ENCODE data around the gene STRADB.
A peak's percentile ranks its signal among the peaks of the same experiment; 100 is the strongest.

The STRADB gene, protein sequence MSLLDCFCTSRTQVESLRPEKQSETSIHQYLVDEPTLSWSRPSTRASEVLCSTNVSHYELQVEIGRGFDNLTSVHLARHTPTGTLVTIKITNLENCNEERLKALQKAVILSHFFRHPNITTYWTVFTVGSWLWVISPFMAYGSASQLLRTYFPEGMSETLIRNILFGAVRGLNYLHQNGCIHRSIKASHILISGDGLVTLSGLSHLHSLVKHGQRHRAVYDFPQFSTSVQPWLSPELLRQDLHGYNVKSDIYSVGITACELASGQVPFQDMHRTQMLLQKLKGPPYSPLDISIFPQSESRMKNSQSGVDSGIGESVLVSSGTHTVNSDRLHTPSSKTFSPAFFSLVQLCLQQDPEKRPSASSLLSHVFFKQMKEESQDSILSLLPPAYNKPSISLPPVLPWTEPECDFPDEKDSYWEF

GRCh38 chr2:201451292-201452057 lies at the start of gene STRADB, which contains the start of gene TRAK2:
Gene STRADB, plus strand, starts transcription at chr2:201451740. Its CDS starts 3,101 bp downstream, at chr2:201454841.
Gene TRAK2, minus strand, starts transcription at chr2:201451458. Its CDS starts 30,951 bp downstream, at chr2:201420507.
- Histone ChIP-seq H3K4me1 (ENCODE audit: control insufficient read depth, insufficient read depth, low read length) (peaks cover 9% of the 10 kb centered on the region), H3K4me3 (ENCODE audit: low read depth, low read length) (peak within 1 kb of the TSS; percentile 100), H3K9me3 (ENCODE audit: control insufficient read depth, insufficient read depth, low read depth, low read length) (no peaks in the 10 kb centered on the region), H3K27ac (ENCODE audit: extremely low read depth, low read depth, low read length) (peak within 1 kb of the TSS; percentile 84), H3K36me3 (ENCODE audit: control insufficient read depth in 2 of 2, insufficient read depth in 1 of 2, low read length in 2 of 2) (peaks cover 6 to 9% of the 10 kb centered on the region in 2 experiments)
- ChIA-PET CTCF (interaction anchor here (0.5 to 1.0 kb wide), 5 partner anchors 12 to 274 kb away, joined by 3 to 4 read pairs (median 3); no protein-coding TSS in a partner anchor), POLR2A (interaction anchor here (0.6 to 2.0 kb wide), 19 partner anchors 11 to 329 kb away, joined by 3 to 12 read pairs (median 4); partner anchors contain the start of genes ALS2 and TMEM237)
- no peak for TF ChIP-seq ZNF133 (tag by site-specific recombination; IDR thresholded peaks at IDR 0.05)
- TF ChIP-seq GLI2 (tag by site-specific recombination; IDR thresholded peaks at IDR 0.05; ENCODE audit: borderline replicate concordance, low read depth) = no peak
- TF ChIP-seq, protein P1, sequence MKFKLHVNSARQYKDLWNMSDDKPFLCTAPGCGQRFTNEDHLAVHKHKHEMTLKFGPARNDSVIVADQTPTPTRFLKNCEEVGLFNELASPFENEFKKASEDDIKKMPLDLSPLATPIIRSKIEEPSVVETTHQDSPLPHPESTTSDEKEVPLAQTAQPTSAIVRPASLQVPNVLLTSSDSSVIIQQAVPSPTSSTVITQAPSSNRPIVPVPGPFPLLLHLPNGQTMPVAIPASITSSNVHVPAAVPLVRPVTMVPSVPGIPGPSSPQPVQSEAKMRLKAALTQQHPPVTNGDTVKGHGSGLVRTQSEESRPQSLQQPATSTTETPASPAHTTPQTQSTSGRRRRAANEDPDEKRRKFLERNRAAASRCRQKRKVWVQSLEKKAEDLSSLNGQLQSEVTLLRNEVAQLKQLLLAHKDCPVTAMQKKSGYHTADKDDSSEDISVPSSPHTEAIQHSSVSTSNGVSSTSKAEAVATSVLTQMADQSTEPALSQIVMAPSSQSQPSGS (tag by site-specific recombination; IDR thresholded peaks at IDR 0.05; ENCODE audit: low read depth) = no peak
- peak; percentile 92 for TF ChIP-seq YY2 (tag by site-specific recombination; IDR thresholded peaks at IDR 0.05)
- TF ChIP-seq ZNF747 (tag by site-specific recombination; IDR thresholded peaks at IDR 0.05) = no peak
- TF ChIP-seq, protein P2, sequence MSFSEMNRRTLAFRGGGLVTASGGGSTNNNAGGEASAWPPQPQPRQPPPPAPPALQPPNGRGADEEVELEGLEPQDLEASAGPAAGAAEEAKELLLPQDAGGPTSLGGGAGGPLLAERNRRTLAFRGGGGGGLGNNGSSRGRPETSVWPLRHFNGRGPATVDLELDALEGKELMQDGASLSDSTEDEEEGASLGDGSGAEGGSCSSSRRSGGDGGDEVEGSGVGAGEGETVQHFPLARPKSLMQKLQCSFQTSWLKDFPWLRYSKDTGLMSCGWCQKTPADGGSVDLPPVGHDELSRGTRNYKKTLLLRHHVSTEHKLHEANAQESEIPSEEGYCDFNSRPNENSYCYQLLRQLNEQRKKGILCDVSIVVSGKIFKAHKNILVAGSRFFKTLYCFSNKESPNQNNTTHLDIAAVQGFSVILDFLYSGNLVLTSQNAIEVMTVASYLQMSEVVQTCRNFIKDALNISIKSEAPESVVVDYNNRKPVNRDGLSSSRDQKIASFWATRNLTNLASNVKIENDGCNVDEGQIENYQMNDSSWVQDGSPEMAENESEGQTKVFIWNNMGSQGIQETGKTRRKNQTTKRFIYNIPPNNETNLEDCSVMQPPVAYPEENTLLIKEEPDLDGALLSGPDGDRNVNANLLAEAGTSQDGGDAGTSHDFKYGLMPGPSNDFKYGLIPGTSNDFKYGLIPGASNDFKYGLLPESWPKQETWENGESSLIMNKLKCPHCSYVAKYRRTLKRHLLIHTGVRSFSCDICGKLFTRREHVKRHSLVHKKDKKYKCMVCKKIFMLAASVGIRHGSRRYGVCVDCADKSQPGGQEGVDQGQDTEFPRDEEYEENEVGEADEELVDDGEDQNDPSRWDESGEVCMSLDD (tag by site-specific recombination; IDR thresholded peaks at IDR 0.05) = 0 out of 2 replicates have a peak, but pooled peaks have one; percentile 31
- no peak for TF ChIP-seq ZNF423 (tag by site-specific recombination; IDR thresholded peaks at IDR 0.05)
- TF ChIP-seq SP7 (tag by site-specific recombination; IDR thresholded peaks at IDR 0.05) = peak; percentile 52
- TF ChIP-seq ZNF792 (tag by site-specific recombination; IDR thresholded peaks at IDR 0.05) = no peak
- TF ChIP-seq, protein P3, sequence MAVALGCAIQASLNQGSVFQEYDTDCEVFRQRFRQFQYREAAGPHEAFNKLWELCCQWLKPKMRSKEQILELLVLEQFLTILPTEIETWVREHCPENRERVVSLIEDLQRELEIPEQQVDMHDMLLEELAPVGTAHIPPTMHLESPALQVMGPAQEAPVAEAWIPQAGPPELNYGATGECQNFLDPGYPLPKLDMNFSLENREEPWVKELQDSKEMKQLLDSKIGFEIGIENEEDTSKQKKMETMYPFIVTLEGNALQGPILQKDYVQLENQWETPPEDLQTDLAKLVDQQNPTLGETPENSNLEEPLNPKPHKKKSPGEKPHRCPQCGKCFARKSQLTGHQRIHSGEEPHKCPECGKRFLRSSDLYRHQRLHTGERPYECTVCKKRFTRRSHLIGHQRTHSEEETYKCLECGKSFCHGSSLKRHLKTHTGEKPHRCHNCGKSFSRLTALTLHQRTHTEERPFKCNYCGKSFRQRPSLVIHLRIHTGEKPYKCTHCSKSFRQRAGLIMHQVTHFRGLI (tag by site-specific recombination; IDR thresholded peaks at IDR 0.05) = no peak; the same call in 1 of the 2 replicates
- TF ChIP-seq ZNF707 (tag by site-specific recombination; IDR thresholded peaks at IDR 0.05) = no peak
- TF ChIP-seq ZNF175 (tag by site-specific recombination; IDR thresholded peaks at IDR 0.05) = no peak
- TF ChIP-seq ZBTB48 (tag by site-specific recombination; IDR thresholded peaks at IDR 0.05) = peak; percentile 51
- no peak for TF ChIP-seq ZNF157 (tag by site-specific recombination; IDR thresholded peaks at IDR 0.05)
- no peak for TF ChIP-seq ZNF112 (tag by site-specific recombination; IDR thresholded peaks at IDR 0.05)
- TF ChIP-seq, protein P4, sequence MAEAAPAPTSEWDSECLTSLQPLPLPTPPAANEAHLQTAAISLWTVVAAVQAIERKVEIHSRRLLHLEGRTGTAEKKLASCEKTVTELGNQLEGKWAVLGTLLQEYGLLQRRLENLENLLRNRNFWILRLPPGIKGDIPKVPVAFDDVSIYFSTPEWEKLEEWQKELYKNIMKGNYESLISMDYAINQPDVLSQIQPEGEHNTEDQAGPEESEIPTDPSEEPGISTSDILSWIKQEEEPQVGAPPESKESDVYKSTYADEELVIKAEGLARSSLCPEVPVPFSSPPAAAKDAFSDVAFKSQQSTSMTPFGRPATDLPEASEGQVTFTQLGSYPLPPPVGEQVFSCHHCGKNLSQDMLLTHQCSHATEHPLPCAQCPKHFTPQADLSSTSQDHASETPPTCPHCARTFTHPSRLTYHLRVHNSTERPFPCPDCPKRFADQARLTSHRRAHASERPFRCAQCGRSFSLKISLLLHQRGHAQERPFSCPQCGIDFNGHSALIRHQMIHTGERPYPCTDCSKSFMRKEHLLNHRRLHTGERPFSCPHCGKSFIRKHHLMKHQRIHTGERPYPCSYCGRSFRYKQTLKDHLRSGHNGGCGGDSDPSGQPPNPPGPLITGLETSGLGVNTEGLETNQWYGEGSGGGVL (tag by site-specific recombination; IDR thresholded peaks at IDR 0.05) = peak; percentile 43; the same call in 1 of the 2 replicates
- peak; percentile 68 for TF ChIP-seq ZFHX2 (tag by site-specific recombination; conservative IDR thresholded peaks at IDR 0.05)
- TF ChIP-seq ZBTB26 (tag by site-specific recombination; optimal IDR thresholded peaks at IDR 0.05) = peak; percentile 96
- TF ChIP-seq, protein P5, sequence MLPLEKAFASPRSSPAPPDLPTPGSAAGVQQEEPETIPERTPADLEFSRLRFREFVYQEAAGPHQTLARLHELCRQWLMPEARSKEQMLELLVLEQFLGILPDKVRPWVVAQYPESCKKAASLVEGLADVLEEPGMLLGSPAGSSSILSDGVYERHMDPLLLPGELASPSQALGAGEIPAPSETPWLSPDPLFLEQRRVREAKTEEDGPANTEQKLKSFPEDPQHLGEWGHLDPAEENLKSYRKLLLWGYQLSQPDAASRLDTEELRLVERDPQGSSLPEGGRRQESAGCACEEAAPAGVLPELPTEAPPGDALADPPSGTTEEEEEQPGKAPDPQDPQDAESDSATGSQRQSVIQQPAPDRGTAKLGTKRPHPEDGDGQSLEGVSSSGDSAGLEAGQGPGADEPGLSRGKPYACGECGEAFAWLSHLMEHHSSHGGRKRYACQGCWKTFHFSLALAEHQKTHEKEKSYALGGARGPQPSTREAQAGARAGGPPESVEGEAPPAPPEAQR (tag by site-specific recombination; IDR thresholded peaks at IDR 0.05) = no peak
- no peak for TF ChIP-seq TCF7L2 (IDR thresholded peaks at IDR 0.05; ENCODE audit: borderline replicate concordance, low read depth, low read length)
- TF ChIP-seq ZNF114 (tag by site-specific recombination; IDR thresholded peaks at IDR 0.05) = no peak
- TF ChIP-seq ZNF521 (tag by site-specific recombination; IDR thresholded peaks at IDR 0.05) = no peak
- no peak; the same call in 1 of the 2 replicates for TF ChIP-seq EGR2 (tag by site-specific recombination; IDR thresholded peaks at IDR 0.05; ENCODE audit: low read depth)
- TF ChIP-seq BCL6B (tag by site-specific recombination; IDR thresholded peaks at IDR 0.05) = no peak
